KMS-11 (cell line): Measurements from ENCODE around the gene PLA2G4A.

Source experiments
- H2AFZ ChIP-seq: fragments of 200-600 bp; sonication (generic); 2 replicates; pipeline ENCODE4 v1.6.1; 2016; ENCODE audit warnings: antibody characterized with exemption, mixed run types, low read depth
- H3K27ac ChIP-seq: fragments of 200-600 bp; sonication (generic); 2 replicates; pipeline ENCODE4 v1.6.1; 2016; ENCODE audit warnings: mild to moderate bottlenecking, mixed run types
- H3K27me3 ChIP-seq: fragments of 200-600 bp; sonication (generic); 2 replicates; pipeline ENCODE4 v1.6.1; 2017; ENCODE audit warnings: mild to moderate bottlenecking, low read depth, mixed run types, moderate library complexity; ENCODE audit not compliant: insufficient read depth
- H3K36me3 ChIP-seq: fragments of 200-600 bp; sonication (generic); 2 replicates; pipeline ENCODE4 v1.6.1; 2017; ENCODE audit warnings: mild to moderate bottlenecking, mixed run types; ENCODE audit not compliant: insufficient read depth
- H3K4me1 ChIP-seq: fragments of 200-600 bp; sonication (generic); 2 replicates; pipeline ENCODE4 v1.6.1; 2016; ENCODE audit warnings: mild to moderate bottlenecking, low read depth, mixed run types; ENCODE audit not compliant: poor library complexity, severe bottlenecking
- H3K4me2 ChIP-seq: fragments of 200-600 bp; sonication (generic); 2 replicates; pipeline ENCODE4 v1.7.0; 2016; ENCODE audit warnings: mild to moderate bottlenecking, mixed run types
- H3K4me3 ChIP-seq: fragments of 200-600 bp; sonication (generic); IDR thresholded peaks from 2 replicates; pipeline ENCODE4 v1.6.1; 2017; ENCODE audit warnings: low read depth, low read length, mixed read lengths; ENCODE audit not compliant: insufficient read depth
- H3K79me2 ChIP-seq: fragments of 200-600 bp; sonication (generic); 2 replicates; pipeline ENCODE4 v1.6.1; 2016; ENCODE audit warnings: low read depth, mixed run types; ENCODE audit not compliant: insufficient read depth
- H3K9ac ChIP-seq: fragments of 200-600 bp; sonication (generic); 2 replicates; pipeline ENCODE4 v1.6.1; 2016; ENCODE audit warnings: mild to moderate bottlenecking, mixed run types
- H4K20me1 ChIP-seq: fragments of 200-600 bp; sonication (generic); 2 replicates; pipeline ENCODE4 v1.6.1; 2016; ENCODE audit warnings: mild to moderate bottlenecking, mixed run types; ENCODE audit not compliant: insufficient read depth
- TF ChIP-seq, protein P1 (sequence below): fragments of 200-600 bp; sonication (generic); conservative IDR thresholded peaks from 2 replicates; pipeline ENCODE4 v1.6.1; 2017; ENCODE audit warnings: low read depth, mild to moderate bottlenecking, antibody characterized with exemption, low read length, moderate library complexity, mixed read lengths

PLA2G4A gene

GRCh38 chr1:186842547-186842946, 13.8 kb downstream of the PLA2G4A start:
- Histone ChIP-seq H3K9ac (no peak overlapping the region), H3K27ac (no peak overlapping the region), H3K4me3 (no peak overlapping the region), H2AFZ (no peak overlapping the region), H4K20me1 (no peaks in the 10 kb centered on the region), H3K27me3 (no peaks in the 10 kb centered on the region), H3K79me2 (no peaks in the 10 kb centered on the region), H3K4me2 (no peak overlapping the region), H3K4me1 (peaks cover 52% of the 10 kb centered on the region), H3K36me3 (no peaks in the 10 kb centered on the region)
- TF ChIP-seq, protein P1, sequence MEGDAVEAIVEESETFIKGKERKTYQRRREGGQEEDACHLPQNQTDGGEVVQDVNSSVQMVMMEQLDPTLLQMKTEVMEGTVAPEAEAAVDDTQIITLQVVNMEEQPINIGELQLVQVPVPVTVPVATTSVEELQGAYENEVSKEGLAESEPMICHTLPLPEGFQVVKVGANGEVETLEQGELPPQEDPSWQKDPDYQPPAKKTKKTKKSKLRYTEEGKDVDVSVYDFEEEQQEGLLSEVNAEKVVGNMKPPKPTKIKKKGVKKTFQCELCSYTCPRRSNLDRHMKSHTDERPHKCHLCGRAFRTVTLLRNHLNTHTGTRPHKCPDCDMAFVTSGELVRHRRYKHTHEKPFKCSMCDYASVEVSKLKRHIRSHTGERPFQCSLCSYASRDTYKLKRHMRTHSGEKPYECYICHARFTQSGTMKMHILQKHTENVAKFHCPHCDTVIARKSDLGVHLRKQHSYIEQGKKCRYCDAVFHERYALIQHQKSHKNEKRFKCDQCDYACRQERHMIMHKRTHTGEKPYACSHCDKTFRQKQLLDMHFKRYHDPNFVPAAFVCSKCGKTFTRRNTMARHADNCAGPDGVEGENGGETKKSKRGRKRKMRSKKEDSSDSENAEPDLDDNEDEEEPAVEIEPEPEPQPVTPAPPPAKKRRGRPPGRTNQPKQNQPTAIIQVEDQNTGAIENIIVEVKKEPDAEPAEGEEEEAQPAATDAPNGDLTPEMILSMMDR: no peak

DNA sequence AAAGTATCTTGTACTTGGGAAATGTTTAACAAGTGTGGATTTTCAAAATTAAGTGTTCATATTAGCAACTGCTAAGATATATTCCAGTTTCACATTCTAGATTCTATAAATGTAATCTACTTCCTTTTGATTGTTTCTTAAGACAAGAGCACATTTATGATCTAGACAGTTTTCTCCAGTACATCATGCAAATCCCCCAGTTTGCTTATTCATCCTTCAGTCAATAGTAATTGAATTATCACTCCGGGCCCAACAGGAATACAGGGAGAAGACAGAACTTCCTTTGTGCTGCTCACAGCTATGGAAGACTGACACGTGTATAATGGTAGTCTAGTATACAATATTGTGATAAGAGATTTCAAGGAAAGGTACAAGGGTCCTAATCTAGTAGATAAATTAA, 14.5 kb downstream of the PLA2G4A start:
- no peaks in the 10 kb centered on the region for H3K36me3 ChIP-seq
- H3K9ac ChIP-seq: no peak overlapping the region
- H2AFZ ChIP-seq: no peak overlapping the region
- H3K4me1 ChIP-seq: peaks cover 46% of the 10 kb centered on the region
- no peaks in the 10 kb centered on the region for H3K27me3 ChIP-seq
- H3K79me2 ChIP-seq: no peaks in the 10 kb centered on the region
- TF ChIP-seq, protein P1: no peak
- H3K4me2 ChIP-seq: no peak overlapping the region
- no peaks in the 10 kb centered on the region for H4K20me1 ChIP-seq
- H3K4me3 ChIP-seq: no peak overlapping the region
- no peak overlapping the region for H3K27ac ChIP-seq

DNA sequence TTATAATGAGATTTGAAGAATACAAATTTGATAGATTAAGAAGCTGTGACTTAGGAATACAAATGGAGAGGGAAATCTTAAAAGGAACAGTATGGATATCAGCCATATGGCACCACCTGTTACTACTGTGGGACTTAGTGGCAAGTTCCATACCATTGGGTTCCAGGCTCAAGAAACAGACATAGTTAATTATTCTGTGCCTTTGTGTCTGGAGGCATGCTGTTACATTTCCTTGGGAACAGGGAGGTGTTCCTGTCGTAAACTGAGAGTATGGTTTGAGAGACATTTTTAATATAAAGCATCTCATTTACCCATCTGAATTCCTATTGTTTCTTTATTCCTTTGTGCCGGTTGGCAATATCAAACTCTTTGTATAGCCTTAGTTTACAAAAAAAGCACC, 15.2 kb downstream of the PLA2G4A start:
- H3K4me3 ChIP-seq: no peak overlapping the region
- H4K20me1 ChIP-seq: no peaks in the 10 kb centered on the region
- H3K36me3 ChIP-seq: no peaks in the 10 kb centered on the region
- no peak overlapping the region for H3K4me2 ChIP-seq
- H3K27ac ChIP-seq: no peak overlapping the region
- H3K27me3 ChIP-seq: no peaks in the 10 kb centered on the region
- H3K9ac ChIP-seq: no peak overlapping the region
- H2AFZ ChIP-seq: no peak overlapping the region
- peaks cover 40% of the 10 kb centered on the region for H3K4me1 ChIP-seq
- TF ChIP-seq, protein P1: no peak
- no peaks in the 10 kb centered on the region for H3K79me2 ChIP-seq

DNA sequence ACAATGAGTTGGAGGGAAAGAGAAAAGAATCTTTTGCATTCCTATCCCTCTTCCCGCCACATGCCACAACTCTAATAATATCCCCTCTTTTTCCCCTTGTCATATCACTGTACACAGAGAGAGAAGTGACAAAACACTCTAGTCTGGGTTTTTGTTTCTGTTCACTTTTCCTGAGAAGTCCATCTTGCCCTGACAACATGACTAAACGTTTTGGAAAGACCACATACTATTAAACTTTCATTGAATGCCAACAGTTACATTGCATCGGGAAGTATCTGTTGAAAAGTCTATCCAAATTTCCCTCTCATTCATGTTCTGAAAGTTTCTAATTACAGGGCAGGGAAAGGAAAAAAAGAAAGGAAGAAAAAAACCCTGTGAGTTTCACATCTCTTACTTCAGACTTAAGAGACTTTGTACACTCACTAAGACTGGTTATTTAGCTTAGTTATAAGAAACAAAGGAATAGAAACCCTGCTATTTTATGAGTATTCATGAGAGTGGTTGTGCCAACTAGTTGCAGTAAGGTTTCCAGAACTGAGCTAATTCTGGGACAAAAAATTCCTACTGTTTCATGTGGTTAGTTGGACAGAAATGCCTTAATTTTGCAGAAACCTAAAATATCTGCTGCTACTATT, 16.9 kb downstream of the PLA2G4A start:
- no peaks in the 10 kb centered on the region for H4K20me1 ChIP-seq
- H2AFZ ChIP-seq: no peak overlapping the region
- peaks cover 24% of the 10 kb centered on the region for H3K4me1 ChIP-seq
- H3K79me2 ChIP-seq: no peaks in the 10 kb centered on the region
- H3K4me3 ChIP-seq: no peak overlapping the region
- H3K36me3 ChIP-seq: no peaks in the 10 kb centered on the region
- H3K27me3 ChIP-seq: no peaks in the 10 kb centered on the region
- no peak overlapping the region for H3K27ac ChIP-seq
- peak overlapping the region; percentile 10 for H3K4me2 ChIP-seq
- TF ChIP-seq, protein P1: no peak
- H3K9ac ChIP-seq: no peak overlapping the region
